HG03354 (cell line): ENCODE data around the gene CAMKV.
"Not testable (repeated sequence)": the region's sequence is repeated elsewhere in the genome, so short reads cannot be mapped to it uniquely, and the experiment has no call there.

Experiments used
- ATAC-seq: cut with Tn5 transposase; IDR thresholded peaks from one replicate; pipeline ENCODE4 v1.9.1; 2021; ENCODE audit warnings: mild to moderate bottlenecking; ENCODE audit not compliant: unreplicated experiment, poor library complexity, severe bottlenecking

CAMKV gene, protein sequence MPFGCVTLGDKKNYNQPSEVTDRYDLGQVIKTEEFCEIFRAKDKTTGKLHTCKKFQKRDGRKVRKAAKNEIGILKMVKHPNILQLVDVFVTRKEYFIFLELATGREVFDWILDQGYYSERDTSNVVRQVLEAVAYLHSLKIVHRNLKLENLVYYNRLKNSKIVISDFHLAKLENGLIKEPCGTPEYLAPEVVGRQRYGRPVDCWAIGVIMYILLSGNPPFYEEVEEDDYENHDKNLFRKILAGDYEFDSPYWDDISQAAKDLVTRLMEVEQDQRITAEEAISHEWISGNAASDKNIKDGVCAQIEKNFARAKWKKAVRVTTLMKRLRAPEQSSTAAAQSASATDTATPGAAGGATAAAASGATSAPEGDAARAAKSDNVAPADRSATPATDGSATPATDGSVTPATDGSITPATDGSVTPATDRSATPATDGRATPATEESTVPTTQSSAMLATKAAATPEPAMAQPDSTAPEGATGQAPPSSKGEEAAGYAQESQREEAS

DNA sequence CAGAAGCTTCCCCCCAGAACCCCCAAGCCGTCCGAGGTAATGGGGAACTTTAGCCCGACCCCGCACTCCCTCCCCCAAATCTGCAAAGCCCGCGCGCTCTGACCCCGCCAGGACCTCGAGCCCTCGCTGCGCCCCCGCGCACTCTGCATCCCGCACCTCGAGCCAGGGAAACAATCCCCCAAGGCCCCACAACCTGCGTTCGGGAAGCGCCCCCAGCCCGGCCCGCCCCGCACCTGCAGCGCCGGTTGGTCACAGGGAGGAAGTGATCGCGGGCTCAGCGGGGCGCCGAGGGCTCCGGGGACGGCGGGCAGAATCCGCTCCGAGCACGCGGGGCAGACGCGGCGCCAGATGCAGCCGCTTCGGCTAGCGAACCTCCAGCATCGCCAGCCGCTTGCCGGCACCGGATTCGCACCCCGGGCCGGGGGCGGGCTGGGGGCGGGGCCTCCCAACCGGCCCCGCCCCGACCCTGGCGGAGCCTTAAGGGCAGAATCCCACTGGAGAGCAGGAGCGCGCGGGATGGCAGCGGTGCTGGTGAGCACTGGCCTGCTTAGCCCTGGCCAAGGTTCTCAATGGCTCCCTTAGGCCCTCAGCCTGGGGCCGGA is at the start of gene CAMKV:
TSS of gene CAMKV (minus strand) at position 382 of the 602 bp plus-strand sequence. CDS start 7,518 bp downstream, outside the sequence.
- ATAC-seq = no peak

DNA sequence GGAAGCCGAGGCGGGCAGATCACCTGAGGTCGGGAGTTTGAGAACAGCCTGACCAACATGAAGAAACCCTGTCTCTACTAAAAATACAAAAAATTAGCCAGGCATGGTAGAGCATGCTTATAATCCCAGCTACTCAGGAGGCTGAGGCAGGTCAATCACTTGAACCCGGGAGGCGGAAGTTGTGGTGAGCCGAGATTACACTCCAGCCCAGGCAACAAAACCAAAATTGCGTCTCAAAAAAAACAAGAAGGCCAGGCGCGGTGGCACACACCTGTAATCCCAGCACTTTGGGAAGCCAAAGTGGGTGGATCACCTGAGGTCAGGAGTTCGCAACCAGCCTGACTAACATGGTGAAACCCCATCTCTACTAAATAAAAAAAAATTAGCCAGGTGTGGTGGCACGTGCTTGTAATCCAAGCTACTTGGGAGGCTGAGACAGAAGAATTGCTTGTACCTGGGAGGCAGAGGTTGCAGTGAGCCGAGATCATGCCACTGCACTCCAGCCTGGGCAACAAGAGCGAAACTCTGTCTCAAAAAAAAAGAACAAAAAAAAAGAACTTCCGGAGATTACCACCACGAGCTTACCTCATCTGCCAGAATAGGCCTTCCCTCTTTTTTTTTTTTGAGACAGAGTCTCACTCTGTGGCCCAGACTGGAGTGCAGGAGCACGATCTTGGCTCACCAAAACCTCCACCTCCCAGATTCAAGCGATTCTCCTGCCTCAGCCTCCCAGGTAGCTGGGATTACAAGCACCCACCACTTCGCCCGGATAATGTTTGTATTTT is 48.3 kb upstream of the CAMKV start:
- ATAC-seq = not testable (repeated sequence)

DNA sequence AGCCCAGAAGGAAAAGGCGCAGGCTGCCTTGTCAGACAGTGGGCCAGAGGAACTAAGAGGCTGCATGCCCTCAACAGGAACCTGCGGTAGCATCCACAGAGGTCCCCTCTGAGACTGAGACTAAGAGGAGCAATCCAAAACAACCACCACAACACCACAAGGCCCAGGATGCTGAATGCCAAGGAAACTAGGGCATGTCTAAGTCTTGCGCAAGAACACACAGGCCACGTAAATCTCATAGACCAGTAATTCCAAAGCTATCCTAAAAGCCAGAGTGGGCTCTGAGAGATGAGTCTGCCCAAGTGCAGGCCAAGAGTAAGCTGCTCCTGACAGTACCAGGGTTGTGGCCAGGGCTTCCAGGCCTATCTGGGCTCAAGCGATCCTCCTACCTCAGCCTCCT is 47.0 kb upstream of the CAMKV start:
- no peak for ATAC-seq

DNA sequence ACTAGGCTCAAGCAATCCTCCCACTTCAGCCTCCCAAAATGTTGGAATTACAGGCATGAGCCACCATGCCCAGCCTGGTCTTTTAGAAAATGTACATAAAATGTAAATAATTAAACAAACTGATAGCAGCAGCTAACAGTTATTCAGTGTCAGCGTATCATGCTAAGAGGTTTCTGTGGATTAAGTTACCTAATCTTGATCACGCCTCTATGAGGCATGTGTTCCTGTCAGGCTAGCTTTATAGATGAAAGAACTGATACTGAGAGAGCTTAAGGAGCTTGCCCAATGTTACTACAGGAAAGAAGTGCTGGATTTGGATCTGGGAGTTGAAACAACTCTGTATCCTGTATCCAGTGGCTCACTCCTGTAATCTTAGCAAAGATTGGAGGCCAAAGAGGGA is 45.2 kb upstream of the CAMKV start:
- no peak for ATAC-seq

DNA sequence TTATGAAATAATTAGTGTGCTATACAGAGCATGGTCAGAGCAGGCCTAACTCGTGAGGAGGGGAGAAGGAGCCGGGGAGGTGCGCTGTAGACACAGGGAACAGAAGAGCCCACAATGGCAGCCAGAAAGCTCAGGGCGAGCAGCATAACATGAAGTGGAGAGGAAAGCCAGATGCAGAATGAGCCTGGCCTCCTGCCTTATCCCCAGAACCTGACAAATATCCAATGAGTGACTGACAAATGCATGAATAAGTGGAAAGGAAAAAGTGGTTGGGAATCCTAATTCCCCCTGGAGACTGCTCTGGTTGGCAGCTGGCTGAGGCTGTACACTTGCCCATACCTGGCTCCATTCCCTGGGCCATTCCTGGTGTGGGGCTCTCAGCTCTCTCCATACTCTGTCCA is 43.2 kb upstream of the CAMKV start:
- no peak for ATAC-seq

DNA sequence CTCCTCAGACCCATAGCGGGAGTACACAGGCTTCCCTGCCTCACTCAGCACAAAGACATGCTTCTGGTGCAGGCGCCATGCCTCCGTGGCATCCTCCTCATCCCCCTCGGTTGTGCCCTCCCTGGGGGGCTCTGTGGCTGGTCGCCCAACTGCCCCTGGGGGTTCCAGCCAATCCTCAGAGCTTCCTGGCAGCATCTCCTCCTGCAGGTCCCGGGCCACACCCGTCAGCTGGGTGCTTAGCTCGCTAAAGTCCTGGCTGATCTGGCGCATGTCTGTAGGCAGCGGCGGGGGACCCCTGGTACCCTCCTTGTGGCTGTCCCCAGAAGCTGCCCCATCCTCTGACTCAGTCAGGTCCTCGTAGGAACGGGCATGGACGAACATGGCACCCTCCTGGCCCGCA is 41.9 kb upstream of the CAMKV start:
- ATAC-seq = no peak

DNA sequence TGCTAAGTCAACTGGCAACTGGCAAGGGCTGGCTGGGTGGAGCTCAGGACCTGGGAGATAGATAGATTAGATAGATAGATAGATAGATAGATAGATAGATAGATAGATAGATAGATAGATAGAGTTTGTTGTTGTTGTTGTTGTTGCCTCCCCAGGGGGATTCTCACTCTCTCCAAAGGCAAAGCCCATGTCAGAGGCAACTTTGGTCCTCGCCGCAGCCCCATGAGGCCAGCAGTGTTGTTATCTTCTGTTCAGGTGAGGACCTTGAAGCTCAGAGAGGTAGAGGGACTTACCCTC is 41.4 kb upstream of the CAMKV start:
- ATAC-seq = no peak

DNA sequence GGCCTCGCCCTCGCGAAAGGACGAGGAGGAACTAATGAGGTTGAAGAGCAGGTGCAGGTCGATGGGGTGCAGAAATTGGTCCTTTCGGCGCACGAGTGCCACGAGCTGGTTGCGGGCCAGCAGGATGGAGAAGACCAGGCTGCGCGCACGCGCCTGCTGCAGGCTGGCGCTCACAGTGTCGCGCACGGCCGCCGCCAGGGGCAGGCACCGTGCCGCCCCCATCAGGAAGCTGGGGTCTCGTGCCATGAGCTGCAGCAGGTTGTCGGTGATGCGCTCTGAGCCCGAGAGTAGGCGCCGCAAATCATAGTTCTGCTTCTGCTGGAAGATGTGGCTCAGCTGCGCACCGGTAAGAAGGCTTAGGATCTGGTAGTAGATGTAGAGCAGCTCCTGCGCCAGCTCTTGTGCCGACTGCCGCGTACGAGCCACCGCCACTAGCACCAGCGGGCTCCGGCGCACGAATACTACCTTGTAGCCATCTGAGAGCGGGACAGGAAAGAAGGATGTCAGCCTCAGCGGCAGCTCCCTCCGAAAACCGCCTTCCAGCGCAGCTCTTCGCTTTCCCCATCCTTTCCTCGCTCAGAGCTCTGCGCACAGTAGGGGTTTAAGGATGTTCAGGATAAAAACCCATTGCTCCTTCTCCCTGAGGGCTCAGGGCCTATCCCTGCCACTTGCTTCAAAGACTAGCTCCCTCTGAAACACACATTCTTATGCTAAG is 40.9 kb upstream of the CAMKV start:
- no peak for ATAC-seq

DNA sequence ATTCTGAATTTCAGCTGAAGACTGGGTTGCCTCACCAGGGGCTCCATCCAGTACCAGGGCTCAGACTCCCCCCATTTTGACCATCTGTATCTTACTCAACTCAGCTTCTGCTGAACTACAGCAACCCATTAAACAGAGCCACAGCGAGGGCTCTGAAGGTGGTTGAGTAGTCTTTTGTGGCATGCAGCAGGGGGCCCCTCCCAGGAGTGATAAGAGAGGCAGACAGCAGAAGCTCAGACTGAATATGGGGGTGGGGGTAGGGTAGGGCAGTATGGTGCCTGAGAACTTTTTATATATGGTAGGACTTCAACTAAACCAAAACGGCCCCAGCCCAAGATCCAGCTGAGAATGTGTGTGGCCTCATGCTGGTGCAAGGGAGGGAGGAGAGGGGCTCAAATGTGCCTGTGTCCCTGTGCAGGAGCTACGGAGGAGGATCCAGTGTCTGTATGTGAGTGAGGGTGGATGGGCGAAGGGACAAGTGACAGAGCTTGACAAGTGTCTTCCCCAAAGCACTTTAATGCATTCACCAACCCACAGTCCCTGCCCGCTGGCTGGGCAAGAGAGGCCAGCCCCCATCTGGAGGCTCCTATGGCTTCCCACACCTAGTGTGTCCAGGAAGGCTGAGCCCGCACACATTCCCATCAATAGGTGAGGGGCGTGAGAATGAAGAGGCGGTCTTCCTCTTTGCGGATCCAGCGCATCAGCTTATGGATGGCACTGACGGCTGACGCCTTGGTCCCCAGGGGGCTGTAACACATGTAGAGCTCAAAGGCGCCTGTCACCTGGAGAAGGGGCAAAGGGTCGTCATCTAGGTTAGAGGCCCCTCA is 38.9 kb upstream of the CAMKV start:
- ATAC-seq = no peak

DNA sequence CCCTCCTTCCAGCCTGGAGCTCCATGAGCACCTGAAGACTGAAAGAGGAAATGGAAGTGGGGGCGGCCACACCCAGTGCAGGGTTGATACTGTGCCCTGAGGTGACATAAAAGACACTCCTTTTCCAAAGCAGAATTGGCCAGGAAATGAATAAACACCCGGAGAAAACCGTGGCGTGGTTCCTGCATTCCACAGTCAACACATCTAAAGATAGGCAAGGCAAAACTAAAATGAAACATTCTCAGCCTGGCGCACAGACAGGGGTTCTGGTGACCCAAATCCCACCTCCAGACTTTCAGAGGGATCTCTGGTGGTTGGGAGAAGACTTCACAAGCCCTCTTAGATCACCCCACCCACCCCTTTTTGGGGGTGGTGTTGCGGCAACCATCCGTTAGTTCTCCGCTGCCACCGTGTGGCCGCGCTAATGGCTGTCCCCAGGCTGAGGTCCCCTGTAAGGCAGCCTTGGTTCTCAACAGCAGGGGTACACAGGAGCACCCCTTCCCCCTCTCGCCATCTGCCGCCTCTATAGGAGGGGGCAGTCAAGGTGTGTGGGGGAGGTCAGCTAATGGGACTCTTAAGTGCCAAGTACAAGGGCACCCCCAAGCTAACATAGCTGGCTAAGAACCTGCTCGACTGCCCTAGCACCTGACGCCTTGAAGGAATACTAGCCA is 36.5 kb upstream of the CAMKV start:
- ATAC-seq = no peak

DNA sequence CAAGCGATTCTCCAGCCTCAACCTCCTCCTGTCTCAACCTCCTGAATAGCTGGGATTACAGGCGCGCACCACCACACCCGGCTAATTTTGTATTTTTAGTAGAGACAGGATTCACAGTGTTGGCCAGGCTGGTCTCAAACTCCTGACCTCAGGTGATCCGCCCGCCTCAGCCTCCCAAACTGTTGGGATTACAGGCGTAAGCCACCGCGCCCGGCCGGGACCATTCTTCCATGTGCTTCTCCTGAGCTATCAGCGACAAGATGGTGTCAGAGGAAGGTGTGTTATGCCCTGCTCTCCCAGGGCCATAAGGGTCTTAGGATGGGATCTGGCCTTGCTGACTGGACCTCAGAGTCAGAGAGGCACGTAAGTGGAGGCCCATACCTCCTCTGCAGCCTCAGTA is 34.7 kb upstream of the CAMKV start:
- not testable (repeated sequence) for ATAC-seq

DNA sequence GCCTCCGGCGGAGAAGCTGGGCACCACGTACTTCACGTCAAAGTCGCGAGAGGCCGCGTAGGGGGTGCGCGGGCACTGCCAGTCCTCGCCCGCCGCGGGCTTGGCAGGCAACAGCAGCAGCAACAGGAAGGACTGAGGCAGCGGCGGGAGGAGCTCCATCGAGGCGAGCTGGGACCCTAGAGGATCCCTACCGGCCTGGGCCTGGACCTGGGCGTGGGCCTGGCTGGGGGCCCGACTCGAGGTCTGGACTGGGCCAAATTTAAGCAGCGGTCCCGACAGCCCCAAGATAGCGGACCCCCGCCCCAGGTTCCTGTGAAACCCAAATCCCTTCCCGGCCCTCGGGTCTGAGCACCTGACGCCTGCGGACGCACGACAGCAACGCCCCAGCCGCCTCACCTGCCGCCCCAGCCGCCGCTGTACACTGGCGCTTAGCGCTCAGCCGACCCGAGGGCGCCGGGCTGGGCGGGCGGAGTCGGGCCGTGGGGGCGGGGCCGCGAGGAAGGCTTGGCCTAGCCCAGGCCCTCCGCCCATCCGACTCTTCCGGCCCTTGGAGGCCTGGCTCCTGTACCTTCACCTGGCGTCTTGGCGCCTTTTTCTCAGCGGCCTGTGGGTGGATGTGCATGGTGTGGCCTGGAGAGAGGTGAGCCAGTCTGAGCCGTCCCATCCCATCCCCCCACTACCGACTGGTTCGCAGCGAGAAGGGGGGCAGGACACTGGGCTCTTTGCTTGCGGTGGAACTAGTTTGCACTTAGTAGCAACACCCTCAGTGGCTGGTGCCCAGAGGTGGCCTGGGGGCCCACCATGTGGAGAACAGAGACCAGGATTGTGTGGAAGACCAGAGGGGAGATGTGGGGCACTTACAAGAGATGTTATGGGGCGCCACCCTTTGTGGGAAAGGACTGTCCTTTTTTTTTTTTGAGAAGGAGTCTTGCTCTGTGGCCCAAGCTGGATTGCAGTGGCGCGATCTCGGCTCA is 34.0 kb upstream of the CAMKV start, which contains the start of gene MST1R:
TSS of gene MST1R (minus strand) at position 423 of the 974 bp plus-strand sequence. CDS start at position 159, 264 bp downstream.
- ATAC-seq = peak; percentile 86

DNA sequence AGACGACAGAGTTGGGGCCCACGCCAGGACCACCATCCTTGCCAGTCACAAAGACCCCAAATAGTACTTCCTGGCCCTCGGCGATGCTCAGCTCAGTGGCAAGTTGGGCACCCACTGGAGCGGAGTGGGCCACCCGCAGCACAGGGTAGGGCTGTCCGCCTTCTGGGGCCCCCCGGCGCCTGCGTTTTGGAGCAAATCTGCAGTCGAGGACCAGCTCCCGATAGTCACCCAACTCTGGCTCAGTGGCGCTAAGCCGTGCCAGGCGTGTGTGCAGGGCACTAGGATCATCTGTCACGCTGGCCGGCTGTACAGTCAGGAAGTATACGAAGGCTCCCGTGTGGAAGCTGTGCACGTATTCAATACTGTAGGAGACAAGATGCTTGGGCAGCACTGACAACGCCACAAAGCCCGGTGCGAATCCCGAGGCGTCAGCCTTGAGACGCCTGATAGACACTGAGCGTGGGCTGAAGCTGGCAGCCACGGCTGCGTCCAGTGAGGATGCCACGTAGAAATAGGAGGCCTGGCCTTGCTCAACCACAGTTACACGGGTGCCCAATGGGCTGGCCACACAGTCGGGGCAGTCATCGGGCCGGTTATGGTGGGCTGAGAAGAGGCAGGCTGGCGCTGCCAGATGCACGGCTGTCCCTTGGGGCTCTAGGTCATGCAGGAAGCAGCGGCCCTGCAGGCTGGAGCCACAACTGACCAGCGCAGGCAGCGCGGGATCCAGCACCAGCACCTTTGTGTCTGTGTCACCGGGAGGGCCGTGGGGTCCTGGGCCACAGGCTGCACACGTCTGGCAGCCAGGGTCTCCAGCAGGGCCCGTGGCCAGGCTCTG is 33.0 kb upstream of the CAMKV start:
- no peak for ATAC-seq

DNA sequence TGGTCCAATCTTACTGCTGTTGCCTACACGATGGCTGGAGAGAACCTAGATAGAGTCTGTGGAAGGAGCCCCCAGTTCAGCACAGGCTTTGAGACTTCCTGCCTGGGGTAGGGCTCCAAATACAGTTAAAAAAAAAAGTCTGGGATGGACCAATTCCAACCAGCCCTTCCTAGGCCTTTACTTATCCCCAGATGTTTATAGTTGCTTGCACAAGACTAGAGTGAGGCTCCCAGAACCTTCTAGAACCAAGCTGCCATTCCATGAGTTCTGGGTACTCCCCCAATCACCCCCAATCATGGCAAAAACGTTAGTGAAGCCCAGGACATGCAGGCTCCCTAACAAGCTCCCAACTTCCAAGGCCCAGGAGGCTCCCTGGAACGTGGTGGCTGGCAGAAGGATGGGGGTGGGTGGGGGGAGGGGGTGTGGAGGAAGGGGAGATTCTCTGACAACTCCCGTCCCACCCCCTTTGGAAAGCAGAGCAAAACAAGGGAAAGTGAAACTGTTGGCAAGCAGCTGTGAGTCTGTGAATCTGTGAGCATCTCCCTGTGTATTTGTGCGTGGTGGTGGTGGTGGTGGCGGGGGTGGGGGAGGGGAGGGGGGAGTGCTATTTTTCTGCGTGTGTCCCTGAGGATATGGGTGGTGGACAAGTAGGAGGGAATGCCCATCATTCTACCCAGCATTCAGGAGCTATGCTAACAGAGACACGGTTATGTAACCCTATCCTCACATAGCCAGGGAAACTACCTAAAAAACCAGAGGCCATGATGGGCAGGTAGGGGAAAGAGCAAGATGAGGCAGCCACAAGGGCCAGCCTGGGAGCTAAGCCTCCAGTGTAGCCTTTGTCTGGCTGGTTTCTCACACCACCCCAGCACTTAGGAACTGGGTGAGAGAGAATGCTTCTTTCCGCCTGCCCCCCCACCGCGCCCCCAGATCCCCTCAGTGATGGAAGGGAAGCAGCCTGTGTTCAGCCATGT is 31.9 kb upstream of the CAMKV start:
- no peak for ATAC-seq

DNA sequence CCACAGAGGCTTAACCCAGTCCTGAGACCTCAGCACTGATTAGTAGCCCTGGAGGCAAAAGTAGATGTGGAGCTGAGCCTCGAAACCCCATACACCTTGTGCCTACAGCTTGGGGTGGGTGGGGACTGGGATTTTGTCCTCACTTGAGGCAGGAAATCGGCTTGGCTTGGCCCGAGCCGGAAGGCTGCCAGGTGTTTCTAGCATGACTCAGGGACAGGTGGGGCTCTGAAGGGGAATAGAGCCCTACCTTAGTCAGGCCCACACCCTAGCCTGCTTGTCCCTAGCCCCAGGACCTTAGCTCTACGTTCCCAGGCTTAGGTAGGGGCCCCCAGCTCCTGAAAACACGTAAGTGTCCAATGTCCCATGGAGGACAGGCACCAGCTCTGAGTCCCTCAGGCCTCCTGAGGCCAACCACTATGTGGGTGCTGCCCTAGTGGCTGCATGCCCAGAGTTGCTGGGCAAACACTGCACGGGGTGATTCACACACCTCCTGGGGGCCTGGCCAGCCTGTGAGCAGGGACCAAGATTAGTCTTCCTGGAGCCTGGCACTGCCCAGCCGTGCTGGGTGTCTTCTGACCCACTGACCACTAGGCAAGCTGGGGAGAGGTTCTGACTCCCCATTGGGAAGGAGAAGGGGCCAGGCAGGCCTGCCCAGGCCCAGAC is 30.9 kb upstream of the CAMKV start:
- ATAC-seq = no peak
